ENCODE measurements around the gene MED13.
"Not testable (repeated sequence)": the region's sequence is repeated elsewhere in the genome, so short reads cannot be mapped to it uniquely, and the experiment has no call there.

MED13 gene

GRCh38 chr17:61996916-61997605, 68.0 kb downstream of the MED13 start:
- DNase-seq, result no peak

- DNase-seq, result no peak
Observed at GRCh38 chr17:61989509-61989908, 75.6 kb downstream of the MED13 start.

GRCh38 chr17:61986898-61987297, 78.2 kb downstream of the MED13 start:
- no peak for DNase-seq

- no peak for DNase-seq
Observed at GRCh38 chr17:61984821-61985220, 80.3 kb downstream of the MED13 start.

GRCh38 chr17:61981323-61981722, 83.8 kb downstream of the MED13 start:
- no peak for DNase-seq

- DNase-seq, result no peak
Observed at GRCh38 chr17:61980535-61980934, 84.5 kb downstream of the MED13 start.

- no peak for DNase-seq
Observed at GRCh38 chr17:61974115-61974514, 91.0 kb downstream of the MED13 start.

- no peak for DNase-seq
Observed at GRCh38 chr17:61972311-61972710, 92.8 kb downstream of the MED13 start.

- DNase-seq, result no peak
Observed at GRCh38 chr17:61970030-61970429, 95.0 kb downstream of the MED13 start.

- no peak for DNase-seq
Observed at GRCh38 chr17:61968757-61969156, 96.3 kb downstream of the MED13 start.

- no peak for DNase-seq
Observed at GRCh38 chr17:61967729-61968128, 97.3 kb downstream of the MED13 start.

- no peak for DNase-seq
Observed at GRCh38 chr17:61966191-61966590, 98.9 kb downstream of the MED13 start.

- DNase-seq, result no peak
Observed at GRCh38 chr17:61955619-61956018, 109.5 kb downstream of the MED13 start.

GRCh38 chr17:61947367-61948078, 117.6 kb downstream of the MED13 start:
- no peak for DNase-seq

- DNase-seq, result no peak
Observed at GRCh38 chr17:61946359-61946758, 118.7 kb downstream of the MED13 start.

GRCh38 chr17:61943117-61943516, 122.0 kb downstream of the MED13 start:
- no peak for DNase-seq

- DNase-seq, result no peak
Observed at GRCh38 chr17:61942085-61942484, 123.0 kb downstream of the MED13 start.

- no peak for DNase-seq
Observed at GRCh38 chr17:61928101-61928436, 137.0 kb downstream of the MED13 start.

GRCh38 chr17:61927208-61928100, 137.6 kb downstream of the MED13 start, which contains the start of gene INTS2:
INTS2 (minus strand) TSS chr17:61927982; CDS start chr17:61926644, 1,338 bp downstream.
- DNase-seq, result peak; percentile 60

- DNase-seq, result no peak
Observed at GRCh38 chr17:61926826-61927207, 138.3 kb downstream of the MED13 start.

GRCh38 chr17:61915162-61915561, 149.9 kb downstream of the MED13 start:
- not testable (repeated sequence) for DNase-seq

- DNase-seq, result no peak
Observed at GRCh38 chr17:61908292-61909037, 156.6 kb downstream of the MED13 start.

- DNase-seq, result no peak
Observed at GRCh38 chr17:61907361-61907760, 157.7 kb downstream of the MED13 start.

All from NCI-H187 treated with DMSO at 0.1 percent for 48 hours (cell line).